GM21786 (cell line): ENCODE results near the gene ANKRD23.
"Not testable (repeated sequence)": the region's sequence is repeated elsewhere in the genome, so short reads cannot be mapped to it uniquely, and the experiment has no call there.

Experiments
- ATAC-seq: cut with Tn5 transposase; IDR thresholded peaks from one replicate; pipeline ENCODE4 v1.9.1; 2021; ENCODE audit not compliant: unreplicated experiment

Gene ANKRD23

DNA sequence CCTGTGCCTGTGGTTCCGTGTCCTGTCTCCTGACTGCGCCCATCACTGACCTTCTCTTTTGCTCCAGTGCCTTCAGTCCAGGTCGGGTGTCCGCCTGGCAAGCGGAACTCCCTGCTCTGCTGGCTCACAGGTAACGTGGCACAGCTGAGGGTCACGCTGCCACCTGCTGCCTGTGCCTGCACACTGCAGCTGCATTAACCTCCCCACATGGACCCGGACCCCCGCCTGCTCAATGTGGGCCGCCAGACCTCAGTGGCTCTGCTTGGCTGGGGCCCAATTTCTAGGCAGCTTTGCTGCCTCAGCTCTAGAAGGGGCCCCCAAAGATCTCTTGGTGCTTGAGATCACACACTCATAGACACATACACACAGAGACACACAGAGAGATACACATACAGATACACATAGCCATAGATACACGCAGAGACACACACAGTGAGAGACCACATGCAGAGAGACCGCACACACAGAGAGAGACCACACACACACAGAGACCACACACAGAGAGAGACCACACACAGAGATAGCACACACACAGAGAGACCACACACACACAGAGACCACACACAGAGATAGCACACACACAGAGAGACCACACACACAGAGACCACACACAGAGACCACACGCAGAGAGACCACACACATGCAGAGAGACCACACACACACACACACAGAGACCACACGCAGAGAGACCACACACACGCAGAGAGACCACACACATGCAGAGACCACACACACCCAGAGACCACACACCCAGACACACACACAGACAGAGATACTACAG, 42.6 kb downstream of the ANKRD23 start:
- ATAC-seq, result no peak

DNA sequence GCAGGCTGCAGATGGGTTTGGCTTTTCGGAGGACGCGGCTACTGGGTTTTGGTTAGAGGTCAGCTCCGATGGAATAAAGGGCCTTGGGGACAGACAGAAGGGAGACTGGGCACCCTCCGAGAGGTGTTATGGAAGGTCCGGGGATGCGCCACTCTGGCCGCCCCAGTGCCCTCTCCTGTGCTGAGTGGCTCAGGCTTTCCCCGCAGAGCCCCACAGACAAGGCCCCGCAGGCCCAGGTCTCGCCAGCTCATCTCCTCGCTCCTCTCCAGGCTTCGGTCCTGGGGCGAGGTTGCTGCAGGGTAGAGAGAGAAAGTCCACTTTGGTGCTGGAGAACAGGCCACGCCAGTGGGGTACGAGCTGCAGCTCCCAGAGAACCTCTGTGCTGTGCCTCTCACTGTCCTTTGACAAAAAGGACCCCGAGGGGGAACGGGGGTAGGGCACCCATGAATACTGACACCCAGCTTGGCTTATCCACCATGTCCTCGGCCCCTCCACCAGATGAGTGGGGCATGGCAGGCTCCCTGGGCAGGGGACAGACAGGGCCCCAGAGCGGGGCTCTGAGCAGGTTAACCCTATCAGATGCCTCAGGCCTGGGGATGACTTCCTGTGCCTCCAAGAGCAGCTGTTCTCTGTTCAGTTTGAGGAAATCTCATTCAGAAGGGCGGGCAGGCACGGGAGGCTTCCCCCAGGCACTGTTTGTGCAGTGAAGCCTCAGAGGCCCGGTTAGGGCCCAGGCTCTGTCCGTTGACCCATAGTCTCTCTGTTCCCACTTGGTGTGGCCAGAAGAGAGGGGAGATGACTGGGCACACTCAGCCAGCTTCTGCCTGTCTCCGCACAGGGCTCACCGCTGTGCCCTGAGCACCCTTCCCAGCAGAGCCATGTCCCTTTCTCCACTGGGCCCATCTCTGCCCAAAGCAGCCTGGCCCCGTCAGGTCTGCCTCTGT, 43.5 kb downstream of the ANKRD23 start:
- ATAC-seq, result no peak

DNA sequence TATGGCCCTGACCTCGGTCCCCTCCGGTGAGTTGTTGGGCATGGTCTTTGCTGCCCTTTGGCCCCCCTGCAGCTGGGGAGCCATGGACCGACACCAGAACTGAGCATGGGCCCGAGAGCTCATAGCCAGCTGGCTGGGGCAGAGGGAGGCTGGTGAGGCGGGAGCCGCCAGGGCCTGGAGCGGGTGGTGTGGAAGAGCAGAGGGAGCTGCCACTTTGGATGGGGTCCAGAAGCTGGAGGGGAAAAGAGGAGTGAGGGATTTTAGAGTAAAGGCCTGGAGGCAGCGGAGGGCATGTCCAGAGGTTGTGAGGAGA, 44.2 kb downstream of the ANKRD23 start:
- no peak for ATAC-seq

DNA sequence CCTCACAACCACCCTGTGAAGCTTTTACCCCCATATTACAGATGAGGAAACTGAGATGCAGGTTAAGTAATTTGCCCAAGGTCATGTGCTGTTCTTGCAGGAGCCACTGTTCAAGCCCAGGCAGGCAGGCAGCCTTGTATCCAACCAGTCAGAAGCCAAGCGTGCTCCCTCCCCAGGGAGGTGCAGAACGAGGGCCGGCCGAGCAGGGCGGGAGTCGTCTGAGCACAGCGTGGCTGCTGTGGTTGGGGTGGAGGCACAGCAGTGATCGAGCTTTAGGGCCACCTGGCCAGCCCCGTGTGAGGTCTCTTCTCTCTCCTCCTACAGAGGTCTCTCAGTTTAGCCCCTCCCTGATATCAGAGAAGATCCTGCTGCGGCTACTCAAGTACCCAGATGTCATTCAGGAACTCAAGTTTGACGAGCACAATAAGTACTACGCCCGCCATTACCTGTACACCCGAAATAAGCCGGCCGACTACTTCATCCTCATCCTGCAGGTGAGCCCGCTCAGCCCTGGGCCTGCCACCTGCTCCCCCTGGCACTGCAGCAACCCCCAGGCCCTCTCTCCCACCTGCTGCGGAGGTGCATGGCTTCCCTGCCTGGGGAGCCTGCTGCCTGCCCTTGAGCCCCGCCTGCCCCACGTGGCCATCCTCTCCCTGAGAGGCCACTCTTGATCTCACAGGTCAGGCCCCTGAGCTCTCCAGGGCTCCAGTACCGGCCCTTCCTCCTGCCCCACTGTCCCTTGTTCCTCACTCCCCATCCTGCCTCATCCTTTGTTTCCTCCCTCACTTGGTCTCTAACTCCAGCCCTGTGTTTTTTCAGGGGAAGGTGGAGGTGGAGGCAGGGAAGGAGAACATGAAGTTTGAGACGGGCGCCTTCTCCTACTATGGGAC, 44.8 kb downstream of the ANKRD23 start:
- no peak for ATAC-seq

DNA sequence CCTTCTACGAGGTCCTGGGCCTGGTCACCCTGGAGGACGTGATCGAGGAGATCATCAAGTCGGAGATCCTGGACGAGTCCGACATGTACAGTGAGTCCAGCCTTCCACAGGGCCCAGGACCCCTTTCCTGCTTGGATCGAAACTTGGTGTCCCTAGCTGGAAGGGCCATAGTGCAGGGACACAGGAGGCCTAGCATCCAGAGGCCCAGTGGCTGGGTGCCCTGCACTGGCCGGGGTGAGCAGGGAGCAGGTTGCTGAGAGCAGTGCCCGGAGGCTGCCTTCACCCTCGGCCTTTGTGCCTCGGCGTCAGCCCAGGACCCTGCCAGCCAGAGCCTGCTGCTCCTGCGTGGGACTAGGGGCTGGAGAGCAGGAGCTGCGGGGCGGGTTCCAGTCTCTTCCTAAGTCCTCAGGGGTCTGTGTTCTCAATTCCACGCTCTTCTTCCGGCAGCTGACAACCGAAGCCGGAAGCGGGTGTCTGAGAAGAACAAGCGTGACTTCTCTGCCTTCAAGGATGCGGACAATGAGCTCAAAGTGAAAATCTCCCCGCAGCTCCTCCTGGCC, 46.7 kb downstream of the ANKRD23 start:
- no peak for ATAC-seq

DNA sequence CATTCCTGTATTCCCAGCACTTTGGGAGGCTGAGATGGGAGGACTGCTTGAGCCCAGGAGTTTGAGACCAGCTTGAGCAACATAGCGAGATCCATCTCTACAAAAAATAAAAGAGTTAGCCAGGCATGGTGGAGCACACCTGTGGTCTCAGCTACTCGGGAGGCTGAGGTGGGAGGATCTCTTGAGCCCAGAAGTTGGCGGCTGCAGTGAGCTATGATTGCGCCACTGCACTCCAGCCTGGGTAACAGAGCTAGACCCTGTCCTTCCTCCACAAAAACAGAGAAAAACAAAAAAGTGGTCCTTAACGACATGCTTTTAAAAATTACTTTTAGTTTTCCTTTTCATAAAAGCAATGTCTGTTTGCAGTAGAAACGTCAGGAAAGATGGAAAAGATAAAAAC, 47.3 kb downstream of the ANKRD23 start:
- not testable (repeated sequence) for ATAC-seq

DNA sequence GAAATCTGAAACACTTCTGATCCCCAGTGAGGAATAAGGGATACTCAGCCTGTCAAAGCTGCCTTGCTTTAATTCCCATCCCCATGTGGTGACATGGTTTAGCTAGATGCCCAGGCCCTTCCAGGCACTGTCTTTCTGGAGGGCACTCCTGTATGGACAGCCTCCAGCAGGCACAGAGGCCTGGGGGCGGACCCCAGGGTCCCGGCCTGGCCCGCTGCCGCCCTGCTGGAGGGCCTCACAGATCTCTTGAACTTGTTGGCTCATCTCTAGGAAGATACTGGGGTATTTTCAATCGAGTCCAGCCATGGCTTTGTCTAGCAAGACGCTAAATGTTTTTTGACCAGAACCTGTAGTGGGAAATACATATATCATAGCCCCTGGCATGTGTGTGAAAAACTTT, 48.7 kb downstream of the ANKRD23 start:
- no peak for ATAC-seq

DNA sequence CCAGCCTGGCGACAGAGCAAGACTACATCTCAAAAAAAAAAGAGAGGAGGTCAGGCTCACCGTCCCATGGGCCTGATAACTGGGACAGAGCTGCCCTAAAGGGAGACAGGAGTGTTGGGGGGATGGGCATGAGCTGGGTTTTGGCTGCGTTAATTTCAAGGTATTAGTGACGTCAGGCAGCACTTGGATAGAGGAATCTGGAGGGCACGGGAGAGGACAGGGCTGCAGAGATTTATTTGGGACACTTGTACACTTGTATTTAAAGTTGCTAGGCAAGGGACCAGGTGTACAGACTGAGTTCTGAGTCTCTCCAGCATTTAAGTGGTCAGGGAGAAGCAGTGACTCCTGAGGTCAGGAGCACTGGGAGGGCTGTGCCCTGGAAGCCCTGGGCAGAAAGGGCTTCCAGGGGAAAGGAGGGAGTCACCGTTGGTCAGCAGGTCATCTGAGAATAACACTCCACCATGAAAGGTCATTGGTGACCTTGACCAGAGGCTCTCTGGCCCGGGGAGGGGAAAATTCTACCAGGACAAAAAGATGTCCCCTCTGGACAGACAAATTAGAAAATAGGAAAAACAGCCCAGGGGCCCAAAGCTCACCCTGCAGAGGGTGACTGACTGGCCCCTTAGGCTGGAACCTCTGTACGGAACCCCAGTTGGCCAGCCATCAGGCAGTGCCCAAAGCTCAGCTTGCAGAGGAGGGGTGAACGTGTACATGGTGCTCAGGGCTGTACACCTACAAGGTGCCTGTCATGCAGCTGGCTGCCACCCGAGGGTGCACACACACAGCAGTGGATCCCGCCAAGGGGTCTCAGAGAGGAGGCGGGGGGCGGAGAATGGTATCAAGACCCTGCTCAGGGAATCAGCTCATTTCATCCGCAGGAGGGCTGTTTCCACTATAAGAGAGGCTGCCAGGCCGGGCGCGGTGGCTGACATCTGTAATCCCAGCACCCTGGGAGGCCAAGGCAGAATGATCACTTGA, 50.8 kb downstream of the ANKRD23 start:
- ATAC-seq, result no peak

DNA sequence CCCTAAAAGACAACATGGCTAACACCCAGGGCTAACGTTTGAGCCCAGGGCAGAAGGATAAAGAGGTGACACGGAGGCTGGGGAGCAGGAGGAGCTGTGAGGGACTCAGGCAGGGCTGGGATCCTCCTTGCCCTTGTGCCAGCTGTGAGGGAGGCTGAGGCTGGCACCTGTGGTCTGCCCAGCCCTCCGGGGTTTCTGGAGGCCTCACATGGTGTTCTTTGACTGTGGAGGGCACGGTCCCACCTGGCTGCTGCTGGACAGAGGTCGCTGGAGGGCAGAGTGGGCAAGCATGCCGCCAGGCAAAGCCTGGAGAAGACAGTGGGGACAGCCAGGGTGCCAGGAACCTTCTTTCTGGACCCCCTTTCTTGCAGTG, 54.6 kb downstream of the ANKRD23 start:
- no peak for ATAC-seq

DNA sequence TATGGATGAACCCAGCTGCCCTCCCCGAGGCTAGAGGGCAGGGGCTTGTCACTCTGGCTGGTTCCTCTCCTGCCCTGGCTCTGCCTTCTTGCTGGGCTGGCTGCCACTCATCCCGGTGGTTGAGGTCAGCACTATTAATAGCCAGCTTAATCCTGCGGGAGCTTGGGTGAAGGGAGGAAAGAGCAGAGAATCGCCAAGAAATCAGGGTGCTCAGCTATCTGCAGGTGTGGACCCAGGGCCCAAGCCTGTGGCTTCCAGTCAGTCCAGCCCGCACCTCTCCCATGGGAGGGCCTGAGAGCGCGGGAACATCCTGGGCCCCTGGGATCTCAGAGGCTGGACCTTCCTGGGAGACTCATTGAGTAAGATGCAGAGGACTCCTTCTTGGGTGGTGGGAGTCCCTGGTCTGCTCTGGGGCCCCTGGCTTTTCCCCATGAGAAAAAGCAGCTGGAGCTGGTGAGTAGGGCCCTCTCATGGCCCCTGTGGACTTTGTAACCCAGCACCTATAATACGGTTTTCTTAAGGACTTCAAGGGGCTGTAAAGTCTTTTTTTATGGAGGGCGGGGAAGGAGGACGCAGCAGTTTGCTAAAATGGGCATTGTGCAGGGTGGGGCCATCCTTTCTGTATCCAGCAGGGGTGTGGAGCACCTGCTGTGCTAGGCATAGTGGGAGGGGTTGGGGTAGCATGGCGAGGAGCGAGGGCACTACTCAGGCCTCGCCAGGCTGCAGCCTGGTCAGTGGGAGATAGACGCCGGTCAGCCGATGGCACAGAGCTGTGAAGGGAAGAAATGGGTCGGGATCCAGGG, 55.2 kb downstream of the ANKRD23 start:
- ATAC-seq, result no peak
